Caco-2 (cell line): ENCODE measurements around the gene TLCD1. TPM values are rescaled to one million over a fixed set of nuclear protein-coding genes. Genes with fewer than 3 reads are reported as not detected.
A peak's percentile ranks its signal among the peaks of the same experiment; 100 is the strongest.

Experiments
- Bru-seq: library from RNA; stranded (reverse); fragments of 400-500 nt; gene quantifications from one replicate; lab custom pipeline; 2021; lab: Mats Ljungman, UMichigan
- BruChase-seq, 2 experiments: library from RNA; stranded (reverse); fragments of 400-500 nt; gene quantifications; one replicate each; lab custom pipeline; 2021; lab: Mats Ljungman, UMichigan
- BruUV-seq: library from RNA; stranded (reverse); fragments of 400-500 nt; replicated peaks from 2 replicates; lab custom pipeline; 2021; lab: Mats Ljungman, UMichigan
- CTCF ChIA-PET: fragments of 300-600 bp; sonication (Branson Sonifier 250); formaldehyde crosslinking; loops from one replicate; lab custom pipeline; 2022; ENCODE audit warnings: antibody characterized with exemption; lab: Charles Lee
- POLR2A ChIA-PET: fragments of 300-600 bp; sonication (Branson Sonifier 250); formaldehyde crosslinking; loops from one replicate; lab custom pipeline; 2022; ENCODE audit warnings: antibody characterized with exemption; lab: Charles Lee
- DNase-seq, 2 experiments: peaks; one replicate each; pipeline versions ENCODE4 v3.0.0 to v3.0.0-alpha.2; 2020 to 2022
- H3K27me3 ChIP-seq: replicated peaks from 2 replicates; pipeline ENCODE4 v1.6.0; 2011; ENCODE audit warnings: low read length; ENCODE audit not compliant: control insufficient read depth, insufficient read depth
- H3K36me3 ChIP-seq: 2 replicates; pipeline ENCODE4 v1.5.1; 2011; ENCODE audit warnings: low read length; ENCODE audit not compliant: control insufficient read depth, insufficient read depth
- H3K4me1 ChIP-seq: fragments of 250-450 bp; sonication (Bioruptor Pico); 2 replicates; pipeline ENCODE4 v1.5.1; 2020; ENCODE audit warnings: mild to moderate bottlenecking
- H3K4me3 ChIP-seq: 2 replicates; pipeline ENCODE4 v1.5.1; 2011; ENCODE audit warnings: low read depth, mild to moderate bottlenecking, control low read depth, low read length
- H3K9me3 ChIP-seq: fragments of 250-450 bp; sonication (Bioruptor Pico); 2 replicates; pipeline ENCODE4 v1.5.1; 2020; ENCODE audit warnings: mild to moderate bottlenecking, moderate library complexity
- H3K27ac Mint-ChIP-seq: one replicate; pipeline ENCODE4 v1.8.0; 2022; ENCODE audit warnings: mixed read lengths; ENCODE audit not compliant: unreplicated experiment
- H3K27me3 Mint-ChIP-seq: one replicate; pipeline ENCODE4 v1.8.0; 2022; ENCODE audit warnings: mixed read lengths; ENCODE audit not compliant: insufficient read depth, unreplicated experiment
- H3K36me3 Mint-ChIP-seq: one replicate; pipeline ENCODE4 v1.8.0; 2022; ENCODE audit warnings: mild to moderate bottlenecking, mixed read lengths; ENCODE audit not compliant: insufficient read depth, unreplicated experiment
- H3K4me1 Mint-ChIP-seq: one replicate; pipeline ENCODE4 v1.8.0; 2022; ENCODE audit warnings: low read depth, mixed read lengths; ENCODE audit not compliant: unreplicated experiment
- H3K4me3 Mint-ChIP-seq: one replicate; pipeline ENCODE4 v1.8.0; 2022; ENCODE audit warnings: mild to moderate bottlenecking, moderate library complexity, mixed read lengths; ENCODE audit not compliant: unreplicated experiment
- H3K9me3 Mint-ChIP-seq: one replicate; pipeline ENCODE4 v1.8.0; 2022; ENCODE audit warnings: mixed read lengths; ENCODE audit not compliant: unreplicated experiment
- intact Hi-C: fragments of 100-400 bp; cut with micrococcal nuclease; formaldehyde crosslinking; loops from one replicate; pipeline ENCODE4 v1.10.0; 2022; ENCODE audit not compliant: unreplicated experiment
- long read RNA-seq: library from polyadenylated mRNA; stranded (forward); transcript quantifications from one replicate; pipeline ENCODE4 v2.0.0, GENCODE V29; 2022
- total RNA-seq: library from RNA; stranded (reverse); gene quantifications from 2 replicates; pipeline ENCODE4 v1.2.3, GENCODE V29; 2022
- TF ChIP-seq, protein P1 (sequence below), 2 experiments: fragments of 200-600 bp in 1 of 2; IDR thresholded peaks; 1 replicate in 1 of 2; 2 replicates in 1 of 2; pipeline versions ENCODE4 v1.5.1 to v1.8.0; 2011 to 2022; ENCODE audit warnings: antibody characterized with exemption in 1 of 2, control low read depth in 1 of 2, inconsistent platforms in 1 of 2, low read depth in 1 of 2, low read length in 1 of 2, mild to moderate bottlenecking in 1 of 2, moderate library complexity in 1 of 2; ENCODE audit not compliant: insufficient read depth in 1 of 2, severe bottlenecking in 1 of 2, unreplicated experiment in 1 of 2

Gene TLCD1, protein sequence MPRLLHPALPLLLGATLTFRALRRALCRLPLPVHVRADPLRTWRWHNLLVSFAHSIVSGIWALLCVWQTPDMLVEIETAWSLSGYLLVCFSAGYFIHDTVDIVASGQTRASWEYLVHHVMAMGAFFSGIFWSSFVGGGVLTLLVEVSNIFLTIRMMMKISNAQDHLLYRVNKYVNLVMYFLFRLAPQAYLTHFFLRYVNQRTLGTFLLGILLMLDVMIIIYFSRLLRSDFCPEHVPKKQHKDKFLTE
- total RNA-seq (31.7 and 37.9 TPM in 2 replicates), Bru-seq, nascent RNA (percentile 62 among the genes with signal in this experiment), BruChase-seq, experiment 1, labeled RNA remaining after a 2-hour chase (percentile 65 among the genes with signal in this experiment), BruChase-seq, experiment 2, labeled RNA remaining after a 6-hour chase (percentile 75 among the genes with signal in this experiment)
- long read RNA-seq, transcript TLCD1-201 (4 exons, 1,017 nt): major isoform, 27 of 36 reads
- long read RNA-seq, partial matches to known transcripts: 1 of 36 reads
- long read RNA-seq, other reads (novel, unspliced or antisense): 6 of 36 reads

DNA sequence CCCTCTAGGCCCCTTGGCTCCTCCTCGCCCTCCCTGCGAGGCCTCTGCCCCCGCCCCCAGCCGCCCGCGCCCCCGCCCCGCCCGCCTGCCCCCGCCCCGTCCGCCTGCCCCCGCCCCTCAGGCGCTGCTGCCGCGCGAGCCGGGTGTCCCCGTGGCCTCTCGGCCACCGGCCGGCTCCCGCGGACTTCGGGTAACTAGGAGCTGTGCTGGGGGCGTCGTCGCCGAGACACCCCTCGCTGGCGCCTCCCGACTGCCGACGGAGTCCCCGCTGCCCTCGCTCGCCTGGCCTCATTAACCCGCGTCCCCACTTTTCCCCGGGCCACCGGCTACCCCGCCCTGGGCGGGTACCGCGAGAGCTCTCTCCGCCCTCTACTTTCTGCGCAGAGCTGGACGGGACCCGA is at the start of gene TLCD1:
TSS of gene TLCD1 (minus strand) at position 8 of the 401 bp plus-strand sequence. CDS start 136 bp downstream, outside the sequence.
- Histone ChIP-seq H3K9me3 (no peaks in the 10 kb centered on the region), H3K4me3 (peak within 1 kb of the TSS; percentile 57), H3K27me3 (no peaks in the 10 kb centered on the region), H3K36me3 (peaks cover 10% of the 10 kb centered on the region), H3K4me1 (peaks cover 25% of the 10 kb centered on the region)
- DNase-seq: peak; percentile 82 to 83
- peak within 1 kb of the TSS; percentile 96 for H3K27ac Mint-ChIP-seq
- intact Hi-C loops: loop anchor here (2.0 kb wide), 2 partner anchors 41 to 81 kb away; partner anchors contain the start of gene BLTP2
- no TSS peak for BruUV-seq
- H3K4me3 Mint-ChIP-seq: peak within 1 kb of the TSS; percentile 92
- ChIA-PET POLR2A (interaction anchor here (0.6 to 5.2 kb wide), 12 partner anchors 9 to 428 kb away, joined by 3 to 165 read pairs (median 9); partner anchors contain the start of genes PHF12, PROCA1, SDF2 and SUPT6H), CTCF (interaction anchor here (0.6 to 4.9 kb wide), 21 partner anchors 9 to 391 kb away, joined by 3 to 324 read pairs (median 7); partner anchors contain the start of genes BLTP2, DHRS13, FAM222B and PHF12)
- peaks cover 38% of the 10 kb centered on the region for H3K4me1 Mint-ChIP-seq
- H3K36me3 Mint-ChIP-seq: peaks cover 81% of the 10 kb centered on the region
- TF ChIP-seq, protein P1, sequence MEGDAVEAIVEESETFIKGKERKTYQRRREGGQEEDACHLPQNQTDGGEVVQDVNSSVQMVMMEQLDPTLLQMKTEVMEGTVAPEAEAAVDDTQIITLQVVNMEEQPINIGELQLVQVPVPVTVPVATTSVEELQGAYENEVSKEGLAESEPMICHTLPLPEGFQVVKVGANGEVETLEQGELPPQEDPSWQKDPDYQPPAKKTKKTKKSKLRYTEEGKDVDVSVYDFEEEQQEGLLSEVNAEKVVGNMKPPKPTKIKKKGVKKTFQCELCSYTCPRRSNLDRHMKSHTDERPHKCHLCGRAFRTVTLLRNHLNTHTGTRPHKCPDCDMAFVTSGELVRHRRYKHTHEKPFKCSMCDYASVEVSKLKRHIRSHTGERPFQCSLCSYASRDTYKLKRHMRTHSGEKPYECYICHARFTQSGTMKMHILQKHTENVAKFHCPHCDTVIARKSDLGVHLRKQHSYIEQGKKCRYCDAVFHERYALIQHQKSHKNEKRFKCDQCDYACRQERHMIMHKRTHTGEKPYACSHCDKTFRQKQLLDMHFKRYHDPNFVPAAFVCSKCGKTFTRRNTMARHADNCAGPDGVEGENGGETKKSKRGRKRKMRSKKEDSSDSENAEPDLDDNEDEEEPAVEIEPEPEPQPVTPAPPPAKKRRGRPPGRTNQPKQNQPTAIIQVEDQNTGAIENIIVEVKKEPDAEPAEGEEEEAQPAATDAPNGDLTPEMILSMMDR (IDR thresholded peaks at IDR 0.05; ENCODE audit: insufficient read depth in 1 of 2, low read depth in 1 of 2, low read length in 1 of 2, severe bottlenecking in 1 of 2, unreplicated experiment in 1 of 2): no peak
- H3K9me3 Mint-ChIP-seq: no peaks in the 10 kb centered on the region
- no peaks in the 10 kb centered on the region for H3K27me3 Mint-ChIP-seq

DNA sequence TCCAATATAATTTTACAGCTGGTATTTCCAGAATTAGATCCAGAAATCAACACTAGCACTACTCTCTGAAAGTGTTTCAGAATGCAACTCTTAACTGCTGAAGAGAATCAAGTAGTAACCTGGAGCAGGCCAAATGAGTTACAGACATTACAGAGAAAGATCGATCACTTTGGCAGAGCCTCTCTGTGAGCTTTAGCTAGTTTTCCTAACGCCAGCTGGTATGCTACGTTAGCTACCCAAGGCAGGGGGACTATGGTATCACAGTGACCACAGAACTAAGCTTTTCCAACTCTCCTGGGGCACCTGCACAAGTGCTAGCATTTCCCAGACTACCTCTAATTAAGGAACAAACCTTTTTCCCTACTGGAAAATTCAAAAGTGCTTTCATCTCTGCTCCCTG is 48.2 kb upstream of the TLCD1 start:
- CTCF ChIA-PET: interaction anchor here (1.3 kb wide), 1 partner anchor 10 kb away, joined by 6 read pairs; no protein-coding TSS in a partner anchor
- Histone ChIP-seq H3K4me1 (no peaks in the 10 kb centered on the region), H3K27me3 (no peaks in the 10 kb centered on the region), H3K36me3 (peaks cover 2% of the 10 kb centered on the region; the same call in 1 of the 2 replicates), H3K4me3 (no peak overlapping the region), H3K9me3 (no peaks in the 10 kb centered on the region)
- Mint-ChIP-seq H3K9me3 (no peaks in the 10 kb centered on the region), H3K4me1 (peaks cover 9% of the 10 kb centered on the region), H3K36me3 (peaks cover 35% of the 10 kb centered on the region), H3K4me3 (no peak overlapping the region), H3K27me3 (no peaks in the 10 kb centered on the region), H3K27ac (no peak overlapping the region)
- intact Hi-C loops: no loop called here
- TF ChIP-seq, protein P1 (IDR thresholded peaks at IDR 0.05; ENCODE audit: insufficient read depth in 1 of 2, low read depth in 1 of 2, low read length in 1 of 2, severe bottlenecking in 1 of 2, unreplicated experiment in 1 of 2): no peak
- BruUV-seq: no TSS peak
- POLR2A ChIA-PET: no interaction called here
- no peak for DNase-seq

DNA sequence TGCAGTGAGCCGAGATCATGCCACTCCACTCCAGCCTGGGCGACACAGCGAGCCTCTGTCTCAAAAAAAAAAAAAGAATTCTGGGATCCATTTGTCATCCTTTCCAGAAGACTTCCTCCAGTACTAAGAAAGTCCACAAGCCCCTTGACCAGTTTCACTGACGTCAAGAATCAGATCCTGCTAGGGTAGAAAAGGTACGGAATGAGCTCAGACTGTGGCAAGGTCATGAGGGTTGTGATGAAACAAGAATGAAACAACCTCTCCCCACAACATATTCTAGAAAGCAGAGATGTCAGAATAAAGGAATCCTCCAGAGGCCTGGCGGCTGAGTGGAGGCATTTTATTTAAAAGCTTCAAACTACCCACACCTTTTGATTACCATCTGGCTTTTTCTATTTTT is 47.7 kb upstream of the TLCD1 start:
- peaks cover 30% of the 10 kb centered on the region for H3K36me3 Mint-ChIP-seq
- intact Hi-C loops: no loop called here
- peaks cover 2% of the 10 kb centered on the region; the same call in 1 of the 2 replicates for H3K36me3 ChIP-seq
- no peak overlapping the region for H3K4me3 ChIP-seq
- TF ChIP-seq, protein P1 (IDR thresholded peaks at IDR 0.05; ENCODE audit: insufficient read depth in 1 of 2, low read depth in 1 of 2, low read length in 1 of 2, severe bottlenecking in 1 of 2, unreplicated experiment in 1 of 2): no peak
- CTCF ChIA-PET: interaction anchor here (1.3 kb wide), 1 partner anchor 10 kb away, joined by 6 read pairs; no protein-coding TSS in a partner anchor
- no peak for DNase-seq
- POLR2A ChIA-PET: no interaction called here
- no peaks in the 10 kb centered on the region for H3K27me3 ChIP-seq
- H3K4me3 Mint-ChIP-seq: no peak overlapping the region
- no TSS peak for BruUV-seq
- no peaks in the 10 kb centered on the region for H3K9me3 ChIP-seq
- peaks cover 9% of the 10 kb centered on the region for H3K4me1 Mint-ChIP-seq
- H3K27ac Mint-ChIP-seq: no peak overlapping the region
- H3K27me3 Mint-ChIP-seq: no peaks in the 10 kb centered on the region
- H3K9me3 Mint-ChIP-seq: no peaks in the 10 kb centered on the region
- no peaks in the 10 kb centered on the region for H3K4me1 ChIP-seq
